Smooth muscle cell of the brain vasculature (primary cell): ENCODE results near the gene TMEM178B.
A peak's percentile ranks its signal among the peaks of the same experiment; 100 is the strongest.

ENCODE experiments used
- DNase-seq: peaks from one replicate; pipeline ENCODE4 v3.0.0-alpha.2; 2012; ENCODE audit warnings: low read depth, low spot score

Gene TMEM178B

DNA sequence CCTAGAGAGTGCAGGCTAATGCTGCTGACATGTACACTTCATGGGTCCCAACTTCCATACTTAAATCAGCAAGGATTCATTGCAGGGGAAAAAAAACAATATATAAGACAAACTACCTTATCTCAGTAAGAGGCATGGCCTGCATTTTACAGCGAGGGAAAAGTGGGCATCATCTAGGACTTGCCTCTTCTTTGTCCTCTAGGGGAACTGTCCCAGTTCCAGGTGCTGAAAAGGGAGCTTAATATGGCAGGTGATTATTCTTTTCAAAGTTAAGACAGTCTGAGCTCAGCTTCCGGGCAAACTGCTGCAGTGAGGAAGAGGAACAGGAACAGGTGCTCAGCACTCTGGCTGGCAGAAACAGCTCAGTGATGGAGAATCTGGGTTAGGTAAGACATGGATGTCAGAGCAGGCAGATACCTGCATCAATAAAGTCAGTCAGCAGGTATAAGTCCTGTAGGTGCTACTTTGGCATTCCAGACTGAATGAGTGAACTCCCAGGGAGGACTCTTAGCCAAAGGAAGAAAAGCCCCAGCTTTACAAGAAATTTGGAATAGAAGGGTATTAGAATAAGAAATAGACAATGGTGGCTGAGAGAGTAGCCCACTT is 147.2 kb downstream of the TMEM178B start:
- no peak for DNase-seq

DNA sequence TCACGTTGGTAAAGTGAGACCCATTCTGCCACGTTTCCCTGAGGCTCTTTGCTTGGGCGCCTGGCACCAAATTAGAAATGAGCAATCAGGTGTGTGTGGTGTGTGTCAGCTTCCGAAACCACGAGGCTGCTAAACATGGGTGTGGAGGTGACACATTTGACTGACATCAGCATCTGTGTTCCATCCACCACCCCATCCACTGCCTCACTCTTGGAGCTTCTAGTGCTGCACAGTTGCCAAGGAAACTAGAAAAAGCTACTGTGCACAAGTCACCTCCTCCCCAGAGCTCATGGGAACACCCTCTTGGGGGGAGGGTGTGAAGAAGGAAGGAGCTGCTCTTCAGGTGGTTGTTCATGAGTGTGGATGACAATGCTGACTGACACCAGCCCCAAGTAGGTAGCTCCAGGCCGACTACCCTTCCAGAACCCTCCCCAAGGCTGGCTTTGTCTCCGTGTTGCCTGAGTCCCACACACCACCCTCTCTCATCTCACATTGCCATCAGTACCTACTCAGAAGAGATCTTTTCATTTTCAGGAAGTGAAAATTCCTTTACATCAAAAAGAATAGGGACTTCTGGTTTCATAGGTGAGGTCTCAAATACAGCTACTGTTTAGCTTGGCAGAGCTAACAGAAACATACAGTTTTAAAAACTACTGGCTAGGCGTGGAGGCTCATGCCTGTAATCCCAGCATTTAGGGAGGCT is 152.2 kb downstream of the TMEM178B start:
- DNase-seq, result no peak

DNA sequence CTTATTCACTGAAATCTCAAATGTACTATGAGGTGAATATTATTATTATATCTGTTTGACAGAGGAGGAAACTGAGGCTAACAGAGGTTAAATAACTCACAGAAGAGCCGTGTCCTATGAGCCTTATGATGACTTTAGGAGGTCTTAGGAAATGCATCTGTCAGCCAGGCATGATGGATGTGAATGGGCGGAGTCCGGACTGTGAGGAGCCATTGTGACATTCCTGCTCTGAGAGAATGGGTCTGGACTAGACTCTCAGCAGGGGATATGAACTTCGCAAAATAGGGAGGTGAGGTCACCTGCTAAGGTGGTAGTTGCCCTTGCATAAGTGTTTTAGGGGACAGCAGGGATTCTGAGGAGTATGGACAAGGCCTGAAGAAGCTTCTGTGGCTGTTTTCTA is 153.6 kb downstream of the TMEM178B start:
- no peak for DNase-seq

DNA sequence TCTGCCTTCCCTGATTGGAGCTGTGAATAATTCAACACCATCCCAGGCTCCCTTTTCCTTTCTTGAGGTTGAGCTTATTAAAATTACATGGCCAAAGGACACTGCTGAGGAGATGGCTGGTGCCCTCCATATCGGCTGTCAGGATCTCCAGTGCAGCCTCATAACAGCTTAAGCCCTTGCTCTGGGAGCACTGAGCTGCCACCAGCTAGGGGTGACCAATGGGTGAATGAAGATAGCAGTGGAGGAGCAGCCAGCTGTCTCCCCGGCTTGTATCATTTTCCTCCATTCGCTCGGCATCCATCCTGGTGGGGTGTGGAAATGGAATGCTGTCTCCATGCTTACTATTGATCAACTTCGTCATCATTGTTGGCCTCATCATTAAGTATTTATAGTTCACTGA is 154.6 kb downstream of the TMEM178B start:
- DNase-seq, result no peak

DNA sequence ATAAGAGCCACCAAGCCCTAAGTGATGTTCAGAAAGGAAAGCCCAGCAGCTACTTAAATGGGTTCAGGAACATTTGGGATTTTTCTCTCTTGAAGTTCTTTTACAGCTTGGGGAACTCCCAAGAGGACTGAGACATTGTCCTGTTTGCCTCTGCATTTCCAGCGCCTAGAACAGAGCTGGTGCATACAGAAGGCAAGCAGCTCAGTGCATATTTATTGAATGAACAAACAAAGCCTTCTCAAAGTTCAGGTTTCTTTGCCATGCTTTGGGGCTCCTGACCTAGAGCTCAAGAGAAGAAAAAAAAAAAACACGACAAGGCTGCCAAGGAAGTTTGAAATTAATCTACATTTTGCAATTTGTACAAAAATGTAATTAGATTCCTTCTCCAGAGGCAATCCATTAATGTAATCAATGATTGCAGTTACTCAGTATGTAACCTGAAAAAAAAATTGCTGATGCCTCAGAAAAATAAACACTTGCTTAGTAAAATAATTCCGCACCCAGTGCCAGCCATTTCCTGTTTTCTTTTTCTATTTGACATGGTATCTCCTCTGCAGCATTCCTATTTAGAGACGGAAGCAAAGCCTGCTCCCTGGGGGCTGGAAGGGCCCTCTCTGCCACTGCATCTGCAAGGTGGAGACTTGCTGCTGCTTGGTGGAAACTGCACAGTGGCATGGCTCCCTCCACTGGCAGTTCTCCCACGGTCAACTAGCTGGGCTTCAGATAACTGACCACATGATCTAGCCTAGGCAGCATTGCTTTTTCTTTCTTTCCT is 157.3 kb downstream of the TMEM178B start:
- DNase-seq, result peak; percentile 3

DNA sequence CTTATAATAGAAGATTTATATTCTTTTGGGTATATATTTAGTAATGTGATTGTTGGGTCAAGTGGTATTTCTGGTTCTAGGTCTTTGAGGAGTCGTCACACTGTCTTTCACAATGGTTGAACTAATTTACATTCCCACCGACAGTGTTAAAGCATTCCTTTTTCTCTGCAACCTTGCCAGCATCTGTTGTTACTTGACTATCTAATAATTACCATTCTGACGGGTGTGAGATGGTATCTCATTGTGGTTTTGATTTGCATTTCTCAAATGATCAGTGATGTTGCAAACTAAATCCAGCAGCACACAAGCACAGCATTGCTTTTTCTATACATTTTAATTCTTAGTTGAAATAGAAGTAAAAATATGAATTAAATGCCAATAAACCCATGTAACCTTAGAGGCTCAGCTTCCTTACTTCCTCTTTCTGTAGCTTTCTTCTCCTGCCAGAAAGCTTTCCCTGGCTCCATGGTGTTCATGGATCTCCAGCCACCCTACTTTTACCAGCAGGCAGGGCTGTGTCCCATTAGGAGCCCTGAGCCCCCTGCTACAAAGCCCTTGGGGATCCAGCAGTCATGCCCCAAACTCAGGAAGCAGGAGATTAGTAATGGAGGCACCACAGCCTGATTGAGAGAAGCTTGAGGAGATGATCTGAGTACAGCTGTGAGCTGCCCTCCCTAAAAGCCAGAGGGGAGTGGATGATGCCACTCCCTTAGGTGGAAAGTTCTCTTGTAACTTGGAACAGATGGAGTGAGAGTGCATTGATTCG is 158.6 kb downstream of the TMEM178B start:
- no peak for DNase-seq

DNA sequence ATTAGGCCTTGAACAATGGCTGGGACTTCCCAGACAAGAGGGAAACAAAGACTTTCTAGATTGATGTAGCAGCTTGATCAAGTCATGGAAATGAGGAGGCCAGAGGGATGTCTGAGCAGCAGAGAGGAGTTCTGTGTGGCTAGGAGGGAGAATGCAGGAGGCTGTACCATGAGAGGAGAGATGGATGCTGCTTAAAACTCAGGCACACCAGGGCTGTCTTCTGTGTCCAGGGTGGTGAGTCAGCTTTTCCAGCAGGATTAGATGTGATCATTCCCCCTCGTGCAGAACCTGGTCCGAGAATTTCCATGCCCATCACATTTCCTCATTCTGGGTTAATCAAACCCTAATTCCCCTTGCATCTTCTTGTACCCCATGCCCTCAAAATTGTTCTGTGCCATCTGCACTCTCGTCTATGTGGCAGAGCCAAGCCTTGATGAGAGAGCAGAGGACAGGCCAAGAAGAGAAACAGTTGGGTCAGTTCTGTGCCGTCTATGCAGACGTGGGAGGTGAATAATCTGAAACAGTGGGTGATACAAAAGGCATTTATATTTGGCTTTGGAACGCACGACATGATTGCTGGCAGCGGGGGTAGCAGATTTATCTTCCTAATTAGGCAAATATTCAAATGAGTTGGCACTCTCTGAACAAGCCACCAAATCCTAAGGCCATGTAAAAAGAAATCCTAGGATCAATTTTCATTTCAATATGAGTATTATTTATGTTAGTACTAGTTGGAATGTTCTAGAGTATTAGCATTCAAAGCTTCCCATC is 160.7 kb downstream of the TMEM178B start:
- DNase-seq, result no peak

DNA sequence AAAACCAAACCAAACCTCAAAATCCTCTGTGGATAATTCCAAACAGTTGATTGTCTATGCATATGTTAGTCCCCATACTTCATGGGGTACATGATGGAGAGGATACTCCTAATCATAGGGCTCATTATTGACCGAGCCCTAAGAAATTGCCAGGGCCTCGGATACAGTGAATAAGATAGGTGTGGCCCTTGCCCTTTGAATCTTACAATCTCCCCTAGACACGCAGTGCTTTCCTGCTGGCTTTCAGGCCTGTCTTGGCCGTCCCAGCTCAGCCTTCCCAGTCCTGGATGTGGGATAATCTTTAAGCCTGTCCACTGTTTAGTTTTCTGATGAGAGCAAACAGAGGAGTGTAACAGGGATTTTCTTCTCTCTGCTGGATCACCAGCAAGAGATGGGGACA is 161.8 kb downstream of the TMEM178B start:
- no peak for DNase-seq

DNA sequence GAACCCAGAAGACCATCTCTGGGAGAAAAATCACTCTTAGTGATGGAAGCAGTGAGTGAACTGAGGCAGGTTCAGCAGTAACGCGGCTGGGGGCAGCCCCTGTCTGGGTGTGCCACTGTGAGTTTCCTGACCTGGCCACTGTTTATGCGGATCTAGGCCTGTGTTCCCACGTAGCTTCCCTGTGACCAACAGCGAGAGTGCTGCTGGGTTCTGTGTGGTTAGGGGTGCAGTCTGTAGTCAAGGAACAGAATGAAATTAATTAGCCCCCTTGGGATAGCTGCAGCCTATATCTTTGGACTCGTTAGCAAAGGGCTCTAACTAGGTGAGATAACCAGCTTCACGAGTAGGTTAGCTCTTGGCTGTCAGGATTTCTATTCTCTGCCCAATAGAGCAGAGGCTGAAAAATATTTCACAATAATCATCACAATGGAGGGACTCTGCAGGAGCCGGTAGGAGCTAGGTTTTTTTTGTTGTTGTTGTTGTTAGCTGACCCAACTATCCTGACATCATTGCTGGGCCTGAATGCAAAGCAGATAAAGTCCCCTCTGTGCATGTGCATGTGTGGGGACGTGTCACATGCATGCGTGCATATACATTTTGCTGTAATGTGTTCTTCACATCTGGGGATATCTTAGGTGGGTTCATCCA is 164.9 kb downstream of the TMEM178B start:
- DNase-seq, result no peak

DNA sequence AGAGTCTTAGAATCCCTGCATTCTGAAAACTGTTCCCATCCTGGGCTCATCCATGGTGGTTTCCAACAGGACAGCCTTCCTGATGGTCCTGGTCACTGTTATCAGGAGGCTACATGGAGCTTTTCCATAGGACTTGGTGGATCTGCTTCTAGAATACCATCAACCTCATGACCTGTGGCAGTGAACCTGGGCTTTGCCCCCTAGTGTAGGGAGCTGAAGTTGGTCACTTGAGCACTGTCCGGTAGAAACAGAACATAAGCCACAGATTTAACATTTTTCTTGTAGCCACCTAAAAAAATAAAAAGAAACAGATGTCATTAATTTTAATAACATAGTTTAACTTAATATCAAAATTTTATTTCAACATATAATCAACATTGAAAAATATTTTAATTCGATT is 165.8 kb downstream of the TMEM178B start:
- DNase-seq, result no peak

DNA sequence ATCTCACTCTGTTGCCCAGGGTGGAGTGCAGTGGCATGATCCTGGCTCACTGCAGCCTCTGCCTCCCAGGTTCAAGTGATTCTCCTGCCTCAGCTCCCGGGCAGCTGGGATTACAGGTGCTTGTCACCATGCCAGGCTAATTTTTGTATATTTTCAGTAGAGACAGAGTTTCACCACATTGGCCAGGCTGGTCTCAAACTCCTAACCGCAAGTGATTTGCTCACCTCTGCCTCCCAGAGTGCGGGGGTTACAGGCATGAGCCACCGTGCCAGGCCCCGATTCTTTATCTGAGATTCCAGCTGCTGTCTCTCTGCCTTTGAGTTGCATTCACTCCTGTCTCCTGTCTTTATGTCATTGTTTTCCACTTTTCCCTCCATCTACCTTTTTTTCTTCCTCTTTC is 168.7 kb downstream of the TMEM178B start:
- no peak for DNase-seq

DNA sequence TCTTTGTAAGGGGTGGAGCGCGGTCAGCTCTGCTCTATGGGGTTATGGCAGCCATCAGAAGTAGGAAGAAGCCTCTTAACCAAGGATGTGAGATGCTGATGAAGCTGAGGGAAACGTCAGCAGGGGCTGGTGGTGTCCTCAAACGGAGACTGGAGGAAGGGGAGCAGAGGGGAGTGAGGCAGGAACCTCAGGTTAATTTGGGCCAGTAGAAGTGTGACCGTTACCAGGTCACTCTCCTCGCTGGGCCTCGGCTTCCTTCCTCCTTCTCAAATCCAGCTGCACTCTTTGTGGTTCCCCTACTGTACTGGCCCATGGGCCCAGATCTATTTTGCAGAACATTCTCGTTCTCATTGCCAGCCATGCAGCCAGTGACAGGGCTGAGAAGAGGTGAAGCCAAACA is 169.5 kb downstream of the TMEM178B start:
- DNase-seq, result no peak

DNA sequence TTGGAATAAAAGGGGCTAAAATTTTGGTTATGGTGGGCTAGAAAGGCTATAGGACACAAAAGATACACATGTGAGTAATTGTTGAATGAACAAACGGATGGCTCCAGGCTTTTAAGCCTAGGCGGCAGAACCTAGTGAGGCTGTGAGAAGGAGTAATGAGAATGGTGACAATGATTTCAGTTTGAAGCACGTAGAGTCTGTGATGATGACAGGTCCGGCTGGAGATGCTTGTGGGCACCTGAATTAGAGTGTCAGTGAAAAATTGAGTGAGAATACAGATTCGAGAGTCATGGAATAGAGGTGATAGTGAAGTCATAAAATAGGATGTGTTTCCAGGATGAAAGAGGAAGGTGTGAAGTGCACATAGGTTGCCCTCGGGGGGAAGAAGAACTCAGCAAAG is 170.6 kb downstream of the TMEM178B start:
- DNase-seq, result no peak

DNA sequence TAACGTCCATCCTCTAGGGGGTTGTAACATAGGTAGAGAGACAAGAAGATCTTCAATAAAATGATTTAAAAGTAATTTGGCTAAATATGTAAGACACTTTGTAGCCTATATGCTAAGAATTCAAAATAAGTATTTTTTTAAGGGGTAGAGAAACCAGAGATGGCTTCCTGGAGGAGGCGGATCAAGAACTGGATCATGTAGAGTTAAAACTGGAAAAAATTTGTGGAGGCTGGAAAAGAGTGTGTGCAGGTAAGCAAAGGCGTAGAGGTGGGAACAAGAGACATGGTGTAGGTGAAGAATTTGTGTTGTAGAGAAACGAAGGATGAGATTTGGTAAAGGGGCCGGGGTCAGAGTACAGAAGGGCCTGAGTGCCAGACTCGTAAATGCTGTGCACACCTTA is 172.6 kb downstream of the TMEM178B start:
- no peak for DNase-seq

DNA sequence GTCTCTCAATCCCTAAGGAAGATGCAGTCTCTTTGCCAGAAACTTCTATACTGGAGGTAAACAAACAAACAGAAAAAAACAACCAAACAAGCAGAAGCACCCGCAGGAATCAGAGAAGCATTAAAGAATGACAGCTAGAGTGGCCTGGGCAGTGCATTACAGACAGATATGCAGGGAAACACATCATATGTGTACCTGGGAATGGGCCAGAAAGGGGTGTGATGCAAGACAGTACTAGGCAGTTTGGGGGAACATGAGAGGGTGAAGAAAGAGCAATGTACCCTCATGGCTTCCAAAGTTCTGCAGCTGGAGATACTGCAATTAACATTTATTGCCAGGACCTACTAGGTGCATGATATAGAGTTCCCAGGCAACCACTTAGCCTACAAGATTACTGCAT is 177.3 kb downstream of the TMEM178B start:
- no peak for DNase-seq

DNA sequence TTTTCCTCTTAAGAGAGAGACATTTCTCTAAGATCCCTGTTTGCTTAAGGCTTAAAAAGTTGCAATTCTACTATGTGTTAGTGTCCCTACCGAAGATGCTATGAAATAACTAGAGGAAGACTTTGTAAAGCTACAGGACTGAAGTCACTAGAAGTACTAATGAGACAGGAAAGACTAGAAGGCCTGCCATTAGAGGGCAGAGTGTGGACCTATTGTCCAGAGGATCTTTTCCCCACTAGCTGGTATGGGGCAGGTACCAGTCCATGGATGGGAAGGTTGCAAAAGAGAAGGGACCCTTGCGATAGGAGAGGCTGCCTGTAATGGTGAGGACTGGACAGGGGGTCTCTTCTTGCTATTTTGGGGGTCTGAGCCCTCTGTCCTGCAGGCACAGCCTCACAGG is 178.1 kb downstream of the TMEM178B start:
- no peak for DNase-seq

DNA sequence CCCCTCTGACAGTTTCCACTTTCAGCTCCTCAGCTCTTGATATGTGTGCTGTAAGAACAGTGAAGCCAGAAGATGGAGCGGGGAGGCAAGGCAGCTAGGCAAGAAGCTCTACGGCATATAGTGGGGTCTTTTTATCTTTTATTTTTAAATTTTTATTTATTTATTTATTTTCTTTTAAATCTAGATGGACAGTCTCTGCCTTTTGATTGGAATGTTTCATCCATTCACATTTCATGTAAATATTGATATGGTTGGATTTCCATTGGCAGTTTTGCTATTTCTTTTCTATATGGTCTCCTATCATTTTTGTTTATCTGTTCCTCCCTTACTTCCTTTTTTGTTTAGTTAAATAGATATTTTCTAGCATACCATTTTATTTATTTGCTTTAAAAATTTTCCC is 183.7 kb downstream of the TMEM178B start:
- no peak for DNase-seq

DNA sequence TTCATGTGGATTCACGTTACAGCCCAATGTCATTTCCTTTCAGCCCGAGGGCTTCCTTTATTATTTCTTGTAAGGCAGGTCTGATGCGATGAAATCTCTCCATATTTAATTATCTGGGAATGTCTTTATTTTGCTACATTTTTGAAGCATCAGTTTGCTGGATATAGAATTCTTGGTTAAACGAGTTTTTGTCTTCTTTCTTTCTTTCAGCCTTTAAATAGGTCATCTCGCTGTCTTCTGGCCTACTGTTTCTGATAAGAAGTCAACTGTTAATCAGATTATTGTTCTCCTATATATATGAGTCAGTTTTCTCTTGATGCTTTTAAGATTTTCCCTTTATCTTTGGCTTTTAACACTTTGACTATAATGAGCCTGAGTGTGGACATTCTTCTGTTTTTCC is 184.7 kb downstream of the TMEM178B start:
- no peak for DNase-seq

DNA sequence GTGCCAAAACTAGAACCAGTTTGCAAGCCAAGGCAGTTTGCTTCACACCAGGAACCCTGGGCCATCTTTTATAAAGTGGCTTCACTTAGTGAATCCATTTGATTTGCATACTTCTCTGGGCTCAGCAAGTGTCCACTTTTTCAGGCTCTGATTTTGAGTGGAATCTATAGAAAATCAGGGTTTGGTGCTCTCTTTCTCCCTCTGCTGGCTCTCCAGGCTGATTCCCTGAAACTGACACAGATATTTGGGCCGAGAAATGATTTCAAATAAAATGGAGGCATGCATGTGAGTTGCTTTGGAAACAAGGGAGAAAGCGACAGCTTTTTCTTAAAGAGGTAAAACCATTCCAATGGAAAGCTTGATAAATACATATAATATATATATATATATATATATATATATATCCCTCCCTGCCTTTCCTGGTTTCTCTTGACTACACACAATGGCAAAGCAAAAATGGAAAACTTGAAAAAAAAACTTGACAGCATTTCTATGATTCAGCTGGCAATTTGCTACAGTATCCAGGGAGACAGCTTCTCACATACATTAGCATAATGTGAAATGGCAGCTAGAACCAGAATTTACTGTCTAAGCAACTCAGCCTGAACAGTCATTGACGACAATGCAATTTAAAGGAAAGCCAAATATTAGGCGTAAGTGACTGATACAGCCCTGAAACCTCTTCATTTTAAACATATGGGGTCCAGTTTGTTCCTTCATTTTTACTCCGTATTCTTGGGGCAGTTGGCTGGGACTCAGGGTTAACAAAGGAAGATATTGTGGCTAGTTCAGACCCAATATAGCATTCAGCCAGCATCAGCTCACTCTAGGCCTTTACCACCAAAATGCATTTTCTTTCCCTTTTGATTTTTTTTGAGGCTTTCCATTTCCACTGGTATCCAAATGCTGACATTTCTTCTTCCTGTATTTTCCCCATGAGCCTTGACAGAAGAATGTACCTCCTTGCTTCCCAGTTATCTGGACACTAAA is 188.5 kb downstream of the TMEM178B start:
- no peak for DNase-seq

DNA sequence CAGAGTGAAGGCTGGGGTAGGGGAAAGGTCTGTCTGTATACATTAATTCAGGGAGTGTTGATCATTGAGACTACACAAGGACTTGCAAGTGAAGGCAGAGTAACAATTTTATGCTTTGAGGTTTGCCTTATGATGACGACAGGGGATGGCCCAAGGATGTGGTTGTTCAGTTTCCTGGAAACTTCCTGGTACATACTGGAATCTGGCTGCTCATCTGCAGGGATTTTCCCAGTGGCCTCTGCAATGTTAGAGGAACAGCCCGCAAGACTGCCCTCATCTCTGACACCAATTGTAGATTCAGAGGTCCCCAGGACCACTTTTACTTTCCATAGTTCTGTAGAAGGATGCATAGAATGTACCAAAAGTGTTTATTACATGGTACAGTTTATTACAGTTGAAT is 189.6 kb downstream of the TMEM178B start:
- no peak for DNase-seq
